H1 (cell line): ENCODE measurements around the gene SLC32A1. TPM values are rescaled to one million over a fixed set of nuclear protein-coding genes. Genes with fewer than 3 reads are reported as not detected.
A peak's percentile ranks its signal among the peaks of the same experiment; 100 is the strongest.

Experiments used
- BCL11A ChIP-seq, 2 experiments: IDR thresholded peaks; one replicate each; pipeline ENCODE4 v1.6.1; 2011; ENCODE audit warnings: low read depth in 2 of 2, low read length in 2 of 2, mild to moderate bottlenecking in 2 of 2
- CHD7 ChIP-seq: fragments of 300-600 bp; sonication (generic); IDR thresholded peaks from 2 replicates; pipeline ENCODE4 v1.7.1; 2012; ENCODE audit warnings: low read length, moderate library complexity, mild to moderate bottlenecking, inconsistent platforms; ENCODE audit not compliant: insufficient replicate concordance
- CREB1 ChIP-seq: IDR thresholded peaks from 2 replicates; pipeline ENCODE4 v1.6.1; 2012; ENCODE audit warnings: inconsistent platforms
- KDM4A ChIP-seq: IDR thresholded peaks from one replicate; pipeline ENCODE4 v1.7.1; 2012; ENCODE audit warnings: low read depth, mild to moderate bottlenecking, moderate library complexity, low read length, inconsistent platforms; ENCODE audit not compliant: severe bottlenecking
- SIN3A ChIP-seq, 2 experiments: IDR thresholded peaks in 1 of 2; conservative IDR thresholded peaks in 1 of 2; 2 replicates each; pipeline ENCODE4 v1.6.1; 2011 to 2012; ENCODE audit warnings: low read length in 2 of 2, improper control_type of control experiment in 1 of 2, low read depth in 1 of 2, mild to moderate bottlenecking in 1 of 2
- polyA plus RNA-seq, 7 experiments: library from polyadenylated mRNA; depleted of rRNA in 3 of 7; stranded (reverse) in 5 of 7; unstranded in 2 of 7; fragments of >200 nt in 5 of 7; fragments of 200-250 nt in 2 of 7; gene quantifications; 1 replicate in 5 of 7; 2 replicates in 1 of 7; 4 replicates in 1 of 7; pipeline versions ENCODE4 v1.2.1 to v1.2.3, GENCODE V29; 2011 to 2013; ENCODE audit warnings: missing spikeins in 2 of 7, mixed read lengths in 2 of 7
- total RNA-seq: library from RNA; stranded (reverse); fragmentation: NEBNext Ultra II Directional; extraction: Animal tissue kit (Norgen Biotek cat#: 25700); gene quantifications from 2 replicates; pipeline ENCODE4 v1.2.1, GENCODE V29; 2021

SLC32A1 gene
- total and polyA plus RNA-seq, 2 of the 8 experiments (the other 6 are each of a cell fraction or from before 2014, with no cell fraction given): 0.09 to 0.15 TPM

GRCh38 chr20:38727607-38728190, 3.4 kb downstream of the SLC32A1 start (continued):
- TF ChIP-seq CHD7: no peak
- 0 out of 2 replicates have a peak, but pooled peaks have one; percentile 30 for TF ChIP-seq CREB1
- TF ChIP-seq SIN3A (conservative IDR thresholded peaks at IDR 0.05 in 1 of 2, IDR thresholded peaks at IDR 0.05 in 1 of 2; ENCODE audit: low read depth in 1 of 2, low read length in 2 of 2): no peak
- TF ChIP-seq KDM4A: no peak
- TF ChIP-seq BCL11A (IDR thresholded peaks at IDR 0.05; ENCODE audit: low read depth in 2 of 2, low read length in 2 of 2): no peak
- TF ChIP-seq, all 59 proteins: peak for 5
